NCI-H460 (cell line): ENCODE measurements around the gene STYXL2. TPM values are rescaled to one million over a fixed set of nuclear protein-coding genes. Genes with fewer than 3 reads are reported as not detected.

Experiments used
- DNase-seq: peaks from one replicate; pipeline ENCODE4 v3.0.0-alpha.2; 2016; ENCODE audit warnings: low read depth; ENCODE audit errors: extremely low read depth
- total RNA-seq: library from RNA; depleted of rRNA; stranded (reverse); fragments of >200 nt; shearing (Covaris generic); gene quantifications from 2 replicates; pipeline ENCODE4 v1.2.3, GENCODE V29; 2014; rRNA removed

STYXL2 gene
- total RNA-seq, 1 experiment from 2014 or later: not detected

- no peak for DNase-seq
These were observed 34.7 kb downstream of the STYXL2 start for GRCh38 chr1:167128261-167129227.

- DNase-seq: no peak
These were observed 37.1 kb downstream of the STYXL2 start for GRCh38 chr1:167130829-167131510.

DNA sequence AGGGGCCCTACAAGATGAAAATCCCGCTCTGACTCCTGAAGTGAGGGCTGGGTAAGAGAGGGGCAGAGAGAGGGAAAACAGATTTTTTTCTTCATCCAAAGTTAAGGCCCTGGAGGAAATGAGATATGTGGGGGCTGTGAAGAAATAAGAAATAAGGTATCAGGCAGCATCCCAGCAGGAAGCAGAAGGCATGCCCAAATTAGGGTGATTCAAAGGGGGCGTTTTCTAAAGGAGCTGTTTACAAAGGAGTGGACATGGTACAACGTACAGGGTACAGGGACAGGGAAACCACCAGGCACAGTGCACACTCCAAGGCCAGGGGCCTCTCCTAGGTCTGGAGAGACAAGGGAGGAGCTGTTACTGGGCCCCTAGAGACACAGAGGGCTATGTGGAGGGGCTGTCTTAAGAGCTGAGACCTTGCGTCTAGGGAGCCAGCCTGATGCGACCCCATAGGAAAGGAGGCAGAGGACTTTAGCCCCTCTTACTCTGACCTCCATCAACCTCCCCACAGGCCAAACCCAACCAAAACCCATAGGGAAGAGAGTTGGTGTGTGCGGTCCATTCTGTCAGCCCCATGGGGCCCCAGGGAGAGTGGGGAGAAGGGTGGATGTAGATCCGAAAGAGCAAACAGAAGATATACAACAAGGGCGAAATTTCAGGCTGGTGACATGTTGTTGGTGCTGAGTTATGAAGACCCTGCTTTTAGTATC is 38.6 kb downstream of the STYXL2 start:
- DNase-seq: no peak

DNA sequence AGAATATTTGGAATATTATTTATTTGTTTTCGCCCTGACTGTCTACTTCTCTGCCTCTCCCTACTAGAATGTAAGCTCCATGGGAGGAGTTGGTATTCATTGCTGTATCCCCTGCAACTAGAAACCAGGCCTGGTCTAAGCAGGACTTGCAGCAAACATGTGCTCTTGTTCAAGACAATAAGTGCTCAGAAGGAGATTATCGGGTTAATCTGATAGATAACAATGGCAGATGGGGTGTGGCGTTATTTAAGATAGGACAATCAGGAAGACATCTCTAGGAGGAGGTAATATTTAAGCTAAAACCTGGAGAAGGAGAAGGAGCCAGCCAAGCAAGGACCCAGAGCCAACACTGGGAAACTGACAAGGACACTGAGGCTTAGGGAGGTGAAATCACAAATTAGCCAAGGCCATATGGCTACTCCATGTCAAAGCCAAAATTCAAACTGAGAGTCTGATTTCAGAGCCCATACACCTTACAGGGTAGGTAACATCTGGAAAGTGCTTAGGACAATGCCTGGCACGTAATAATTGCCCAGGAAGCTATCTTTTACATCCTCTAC is 41.5 kb downstream of the STYXL2 start:
- DNase-seq: no peak

GRCh38 chr1:167136191-167136614 is 42.3 kb downstream of the STYXL2 start:
- peak; percentile 67 for DNase-seq

DNA sequence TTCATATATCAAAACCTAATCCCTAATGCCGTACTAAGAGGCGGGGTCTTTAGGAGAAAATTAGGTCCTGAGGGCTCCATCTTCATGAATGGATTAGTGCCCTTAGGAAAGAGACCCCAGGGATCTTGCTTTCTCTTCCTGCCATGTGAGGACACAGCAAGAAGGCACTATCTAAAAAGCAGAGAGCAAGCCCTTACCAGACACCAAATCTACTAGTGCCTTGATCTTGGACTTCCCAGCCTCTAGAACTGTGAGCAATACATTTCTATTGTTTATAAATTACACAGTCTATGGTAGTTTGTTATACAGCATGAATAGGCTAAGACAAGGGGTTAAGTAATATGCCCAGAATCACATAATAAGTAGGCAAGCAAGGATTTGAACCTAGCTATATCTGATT is 42.9 kb downstream of the STYXL2 start:
- no peak for DNase-seq

DNA sequence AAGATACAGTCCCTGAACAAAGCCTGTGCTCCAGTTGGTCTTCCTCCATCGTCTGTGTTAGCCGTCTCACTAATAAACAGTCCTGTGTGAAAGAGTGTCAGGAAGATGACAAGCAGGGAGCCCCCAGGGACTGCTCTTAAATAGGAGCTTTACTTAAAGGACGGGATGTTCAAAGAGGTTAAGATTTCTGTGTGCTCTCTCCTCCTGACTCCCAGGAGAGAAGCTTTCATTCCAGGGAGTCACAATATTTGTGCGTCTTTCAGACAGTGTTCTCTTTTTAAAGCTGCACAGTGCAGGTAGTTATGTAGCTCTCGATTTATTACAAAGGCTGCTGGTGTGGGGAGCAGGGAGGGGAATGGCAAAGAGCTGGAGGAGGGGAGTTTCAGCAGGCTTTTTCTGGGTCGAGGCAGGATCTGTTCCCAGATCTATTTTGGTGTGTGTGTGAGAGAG is 43.5 kb downstream of the STYXL2 start:
- no peak for DNase-seq

DNA sequence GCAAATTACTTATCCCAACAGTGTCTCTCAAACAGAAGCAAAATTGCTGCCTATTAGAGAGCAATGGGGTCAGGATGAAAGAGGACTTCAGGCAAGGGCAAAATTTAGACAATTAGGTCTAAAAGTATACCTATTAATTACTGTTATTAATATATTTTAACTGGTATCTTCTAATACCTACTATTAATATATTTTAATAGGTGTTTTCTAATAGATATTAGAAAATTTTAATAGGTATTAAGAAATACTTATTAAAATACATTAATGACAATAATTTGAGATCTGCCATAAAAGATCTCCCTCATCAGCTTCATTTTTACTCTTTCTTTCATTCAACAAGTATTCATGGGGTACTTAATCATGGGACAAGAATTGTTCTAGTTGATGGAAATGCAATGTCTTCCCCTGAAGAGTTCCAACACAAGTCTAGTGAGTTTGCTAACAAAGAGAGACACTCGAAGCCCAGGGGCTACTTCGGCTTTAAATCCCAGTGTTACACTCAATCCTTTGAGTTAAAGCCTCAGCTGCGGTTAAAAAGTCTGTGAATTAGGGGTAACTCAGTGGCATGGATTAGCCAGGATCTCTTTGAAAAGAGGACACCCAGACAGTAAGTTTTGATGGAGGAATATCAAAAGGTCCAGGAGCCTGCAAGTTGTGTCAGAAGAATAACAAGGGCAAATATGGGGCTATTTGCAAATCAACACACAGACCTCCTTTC is 44.1 kb downstream of the STYXL2 start:
- DNase-seq: no peak

DNA sequence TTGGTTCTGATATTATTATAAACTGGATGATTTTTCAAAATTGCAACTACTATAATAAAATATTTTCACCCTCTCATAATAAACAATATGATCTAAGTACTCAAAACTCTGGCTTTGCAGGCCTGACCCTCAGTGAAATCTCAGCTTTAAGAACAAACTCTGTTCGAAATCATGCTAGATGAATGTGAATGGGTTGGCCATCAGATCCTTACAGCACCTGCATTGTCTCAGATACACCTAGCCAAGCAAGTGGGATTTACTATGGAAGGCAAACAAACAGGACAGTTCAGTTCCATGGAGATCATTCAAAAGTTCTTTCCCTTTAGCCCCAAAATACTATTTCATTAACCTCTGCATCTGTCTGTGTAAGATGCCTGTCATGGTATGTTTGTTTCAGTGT is 44.8 kb downstream of the STYXL2 start:
- DNase-seq: no peak

- DNase-seq: no peak
These were observed 48.1 kb downstream of the STYXL2 start for GRCh38 chr1:167141963-167142362.

Other genes with a start within 250 kb of the STYXL2 start
- 26.2 and 27.0 TPM in 2 replicates for gene TADA1, start 217.8 kb upstream of the STYXL2 start, total RNA-seq
- 0.22 and 0.38 TPM in 2 replicates for gene ILDR2, start 118.5 kb upstream of the STYXL2 start, total RNA-seq
- not detected in 2 replicates for gene MAEL, start 104.8 kb upstream of the STYXL2 start, total RNA-seq
- not detected in 2 replicates for gene GPA33, start 3.7 kb upstream of the STYXL2 start, total RNA-seq
- 11.5 and 12.3 TPM in 2 replicates for gene POU2F1, start 126.8 kb downstream of the STYXL2 start, total RNA-seq